Activated CD8-positive, alpha-beta T cell treated with anti-CD3 and anti-CD28 coated beads, Interleukin-2, amount 10 ng/mL, durations not matched to agents 7 days and 5 days (primary cell): ENCODE data around the gene NACC1. TPM values are rescaled to one million over a fixed set of nuclear protein-coding genes. Genes with fewer than 3 reads are reported as not detected.
A peak's percentile ranks its signal among the peaks of the same experiment; 100 is the strongest.

Experiments used
- ATAC-seq: fragments of 150-1000 bp; cut with Tn5 transposase; one replicate; pipeline ENCODE4 v1.10.0; 2021; ENCODE audit warnings: moderate library complexity
- CTCF ChIA-PET: fragments of 350-600 bp; sonication (Branson Sonifier 250); formaldehyde crosslinking; loops from one replicate; lab custom pipeline; 2021; ENCODE audit warnings: antibody characterized with exemption; lab: Charles Lee
- POLR2A ChIA-PET: fragments of 350-600 bp; sonication (Branson Sonifier 250); formaldehyde crosslinking; loops from one replicate; lab custom pipeline; 2021; ENCODE audit warnings: antibody characterized with exemption; lab: Charles Lee
- DNase-seq: peaks from one replicate; pipeline ENCODE4 v3.0.0-alpha.2; 2020
- H3K27ac Mint-ChIP-seq: one replicate; pipeline ENCODE4 v1.8.0; 2021; ENCODE audit warnings: mild to moderate bottlenecking, mixed read lengths
- H3K27me3 Mint-ChIP-seq: one replicate; pipeline ENCODE4 v1.8.0; 2021; ENCODE audit warnings: low read depth, mixed read lengths
- H3K36me3 Mint-ChIP-seq: one replicate; pipeline ENCODE4 v1.8.0; 2021; ENCODE audit warnings: low read depth, mixed read lengths
- H3K4me1 Mint-ChIP-seq: one replicate; pipeline ENCODE4 v1.8.0; 2021; ENCODE audit warnings: low read depth, mixed read lengths
- H3K4me3 Mint-ChIP-seq: one replicate; pipeline ENCODE4 v1.8.0; 2021; ENCODE audit warnings: mild to moderate bottlenecking, mixed read lengths
- H3K9me3 Mint-ChIP-seq: one replicate; pipeline ENCODE4 v1.8.0; 2022; ENCODE audit warnings: mixed read lengths; ENCODE audit not compliant: insufficient read depth
- total RNA-seq, 2 experiments: library from RNA; stranded (reverse); gene quantifications; one replicate each; pipeline ENCODE4 v1.2.3, GENCODE V29; 2021

NACC1 gene
- total RNA-seq, 2 experiments from 2014 or later, result 74.6 to 84.8 TPM

DNA sequence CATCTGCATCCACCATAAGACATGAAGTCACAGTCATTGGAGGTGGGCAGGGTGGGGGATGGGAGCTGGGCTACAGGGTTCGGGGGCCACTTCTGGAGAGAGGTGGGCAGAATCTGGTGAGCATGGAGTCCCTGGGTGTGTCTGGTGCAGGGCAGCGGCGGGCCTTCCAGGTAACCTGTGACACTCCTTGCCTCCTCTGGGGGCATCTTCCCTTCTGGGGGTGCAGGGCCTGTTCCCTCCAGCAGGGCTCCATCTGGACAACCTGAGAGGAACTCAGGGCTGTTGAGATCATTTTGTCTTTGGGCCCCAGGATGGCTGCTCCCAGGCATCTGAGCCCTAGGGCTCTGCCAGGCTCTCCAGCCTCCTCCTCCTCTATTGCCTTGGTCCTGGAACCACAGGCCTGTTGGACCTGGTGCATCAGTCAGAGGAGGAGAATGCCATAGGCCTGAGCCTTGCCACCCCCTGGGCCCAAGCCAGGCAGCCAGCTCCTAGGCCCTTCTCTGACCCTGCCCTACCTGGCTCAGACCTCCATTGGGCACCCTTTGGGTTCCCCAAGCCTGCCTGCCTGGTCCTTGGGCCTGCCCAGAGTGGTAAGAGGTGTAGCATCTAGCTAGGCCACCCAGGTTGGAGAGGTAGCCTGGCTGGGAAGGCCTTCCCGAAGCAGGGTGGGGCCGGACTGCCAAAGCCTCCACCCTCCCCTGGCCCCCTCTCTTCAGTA is 28.8 kb upstream of the NACC1 start:
- peak; percentile 70 for ATAC-seq
- no peaks in the 10 kb centered on the region for H3K36me3 Mint-ChIP-seq
- peak; percentile 49 for DNase-seq
- peaks cover 3% of the 10 kb centered on the region for H3K4me1 Mint-ChIP-seq
- CTCF ChIA-PET, result interaction anchor here (0.8 to 8.4 kb wide), 4 partner anchors 28 to 124 kb away, joined by 3 to 131 read pairs (median 7); no protein-coding TSS in a partner anchor
- peaks cover 5% of the 10 kb centered on the region for H3K27me3 Mint-ChIP-seq
- H3K9me3 Mint-ChIP-seq, result no peaks in the 10 kb centered on the region
- POLR2A ChIA-PET, result interaction anchor here (1.0 kb wide), 1 partner anchor 124 kb away, joined by 3 read pairs; no protein-coding TSS in a partner anchor
- H3K4me3 Mint-ChIP-seq, result no peak overlapping the region
- no peak overlapping the region for H3K27ac Mint-ChIP-seq

GRCh38 chr19:13089857-13090507 is 28.1 kb upstream of the NACC1 start:
- Mint-ChIP-seq H3K27me3 (peaks cover 10% of the 10 kb centered on the region), H3K4me3 (no peak overlapping the region), H3K9me3 (no peaks in the 10 kb centered on the region), H3K27ac (no peak overlapping the region), H3K36me3 (no peaks in the 10 kb centered on the region), H3K4me1 (peaks cover 6% of the 10 kb centered on the region)
- POLR2A ChIA-PET, result interaction anchor here (1.0 kb wide), 1 partner anchor 125 kb away, joined by 3 read pairs; no protein-coding TSS in a partner anchor
- no peak for DNase-seq
- CTCF ChIA-PET, result interaction anchor here (0.8 to 8.4 kb wide), 4 partner anchors 28 to 125 kb away, joined by 3 to 131 read pairs (median 7); no protein-coding TSS in a partner anchor
- no peak for ATAC-seq

GRCh38 chr19:13090511-13091231 is 27.4 kb upstream of the NACC1 start:
- CTCF ChIA-PET, result interaction anchor here (1.2 to 8.4 kb wide), 3 partner anchors 29 to 126 kb away, joined by 3 to 131 read pairs (median 9); no protein-coding TSS in a partner anchor
- H3K27ac Mint-ChIP-seq, result no peak overlapping the region
- H3K9me3 Mint-ChIP-seq, result no peaks in the 10 kb centered on the region
- DNase-seq (no peak), ATAC-seq (no peak)
- H3K4me1 Mint-ChIP-seq, result peaks cover 6% of the 10 kb centered on the region
- H3K4me3 Mint-ChIP-seq, result no peak overlapping the region
- H3K36me3 Mint-ChIP-seq, result no peaks in the 10 kb centered on the region
- H3K27me3 Mint-ChIP-seq, result peaks cover 11% of the 10 kb centered on the region
- POLR2A ChIA-PET, result interaction anchor here (1.0 kb wide), 1 partner anchor 125 kb away, joined by 3 read pairs; no protein-coding TSS in a partner anchor

DNA sequence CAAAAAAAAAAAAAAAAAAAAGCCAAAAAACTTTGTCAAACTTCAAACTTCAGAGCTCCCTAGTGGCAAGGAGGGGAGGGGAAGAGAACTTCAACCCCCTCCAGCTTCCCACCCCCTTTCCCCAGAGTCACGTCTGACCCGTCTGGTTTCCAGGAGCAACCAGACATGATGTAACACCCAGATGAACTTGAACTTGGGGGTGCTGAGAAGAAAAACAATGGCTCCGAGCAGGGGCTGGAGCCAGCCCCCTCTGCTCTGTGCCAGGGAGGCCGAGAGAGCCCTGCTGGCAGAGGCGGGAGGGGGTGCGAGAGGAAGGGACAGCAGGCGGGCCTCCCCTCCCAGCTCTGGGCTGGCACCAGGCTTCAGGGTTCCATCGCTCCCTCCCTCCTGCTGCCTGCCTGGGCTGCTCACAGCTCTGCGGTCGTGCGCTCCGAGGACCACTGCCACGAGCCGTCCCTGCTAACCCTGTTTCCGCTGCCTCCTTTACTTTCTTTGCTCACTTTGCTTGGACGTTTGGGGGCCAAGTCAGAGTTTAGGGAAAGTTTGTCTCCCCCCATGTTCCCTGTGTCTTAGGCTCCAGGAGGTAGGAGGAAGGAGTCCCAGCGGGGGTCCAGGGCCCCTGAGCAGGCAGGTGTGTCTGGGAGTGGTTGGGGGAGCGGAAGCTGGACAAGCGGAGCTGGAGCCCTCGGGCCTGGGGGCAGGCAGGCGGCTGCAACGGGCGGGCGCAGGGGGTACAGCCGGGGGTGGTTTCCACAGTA is 26.5 kb upstream of the NACC1 start:
- Mint-ChIP-seq H3K27me3 (peaks cover 15% of the 10 kb centered on the region), H3K27ac (no peak overlapping the region), H3K4me3 (no peak overlapping the region), H3K9me3 (no peaks in the 10 kb centered on the region), H3K36me3 (no peaks in the 10 kb centered on the region), H3K4me1 (peaks cover 13% of the 10 kb centered on the region)
- ATAC-seq (no peak), DNase-seq (no peak)
- POLR2A ChIA-PET, result no interaction called here
- CTCF ChIA-PET, result interaction anchor here (0.9 to 8.4 kb wide), 4 partner anchors 30 to 127 kb away, joined by 3 to 131 read pairs (median 6); no protein-coding TSS in a partner anchor

GRCh38 chr19:13092158-13092543 is 25.9 kb upstream of the NACC1 start:
- Mint-ChIP-seq H3K9me3 (no peaks in the 10 kb centered on the region), H3K4me3 (no peak overlapping the region), H3K4me1 (peaks cover 16% of the 10 kb centered on the region), H3K36me3 (no peaks in the 10 kb centered on the region), H3K27ac (no peak overlapping the region), H3K27me3 (peaks cover 21% of the 10 kb centered on the region)
- DNase-seq (no peak), ATAC-seq (no peak)
- ChIA-PET POLR2A (interaction anchor here (0.6 kb wide), 1 partner anchor 99 kb away, joined by 3 read pairs; no protein-coding TSS in a partner anchor), CTCF (interaction anchor here (0.9 to 8.4 kb wide), 2 partner anchors 31 to 115 kb away, joined by 4 to 131 read pairs; no protein-coding TSS in a partner anchor)

- no peaks in the 10 kb centered on the region for H3K36me3 Mint-ChIP-seq
- ATAC-seq (no peak), DNase-seq (no peak)
- ChIA-PET POLR2A (interaction anchor here (0.6 kb wide), 1 partner anchor 100 kb away, joined by 3 read pairs; no protein-coding TSS in a partner anchor), CTCF (interaction anchor here (0.8 to 8.4 kb wide), 10 partner anchors 13 to 208 kb away, joined by 3 to 131 read pairs (median 10); no protein-coding TSS in a partner anchor)
- peaks cover 18% of the 10 kb centered on the region for H3K4me1 Mint-ChIP-seq
- H3K4me3 Mint-ChIP-seq, result no peak overlapping the region
- no peak overlapping the region for H3K27ac Mint-ChIP-seq
- H3K9me3 Mint-ChIP-seq, result no peaks in the 10 kb centered on the region
- H3K27me3 Mint-ChIP-seq, result peaks cover 24% of the 10 kb centered on the region
Observed at GRCh38 chr19:13092606-13093235, 25.3 kb upstream of the NACC1 start.

DNA sequence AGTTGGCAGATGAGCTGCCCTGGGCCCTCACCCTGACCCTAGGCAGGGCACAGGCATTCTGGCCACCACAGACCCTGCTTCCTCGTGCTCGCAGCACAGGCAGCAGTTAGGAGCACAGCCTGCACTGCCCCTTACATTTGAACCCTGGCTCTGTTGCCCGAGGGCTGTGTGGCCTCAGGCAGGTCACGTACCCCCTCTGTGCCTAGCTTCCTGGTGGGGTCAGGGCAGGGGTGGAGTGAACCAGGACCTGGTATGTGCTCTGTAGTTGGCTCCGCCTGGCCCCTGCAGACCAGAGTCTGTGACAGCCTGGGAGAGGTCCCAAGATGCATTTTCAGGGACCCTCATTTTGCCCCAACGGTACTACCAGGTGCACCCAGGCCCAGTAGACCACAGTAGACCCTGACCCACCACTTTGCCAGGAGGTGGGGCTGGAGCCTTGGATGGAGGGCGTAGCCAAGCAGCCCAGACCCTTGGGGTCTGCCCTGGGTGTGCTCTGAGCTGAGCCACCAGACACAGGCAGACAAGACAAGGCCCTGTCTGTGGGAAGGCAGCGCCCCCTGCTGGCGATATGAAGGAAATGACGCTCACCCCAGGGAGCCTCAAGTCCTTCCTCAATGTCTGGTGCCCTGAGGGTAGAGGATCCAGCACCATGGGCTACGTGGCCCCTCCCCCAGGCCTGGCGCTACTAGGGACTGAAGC is 24.5 kb upstream of the NACC1 start:
- DNase-seq (peak; percentile 88), ATAC-seq (peak; percentile 79)
- Mint-ChIP-seq H3K27ac (no peak overlapping the region), H3K27me3 (peaks cover 32% of the 10 kb centered on the region), H3K4me3 (no peak overlapping the region), H3K9me3 (no peaks in the 10 kb centered on the region), H3K36me3 (no peaks in the 10 kb centered on the region), H3K4me1 (peaks cover 26% of the 10 kb centered on the region)
- CTCF ChIA-PET, result interaction anchor here (0.7 to 8.4 kb wide), 30 partner anchors 8 to 208 kb away, joined by 3 to 131 read pairs (median 6); partner anchors contain the start of genes CALR and DAND5
- POLR2A ChIA-PET, result interaction anchor here (1.2 to 1.3 kb wide), 2 partner anchors 115 to 128 kb away, joined by 3 to 5 read pairs; no protein-coding TSS in a partner anchor

- POLR2A ChIA-PET, result interaction anchor here (1.2 to 1.3 kb wide), 2 partner anchors 116 to 129 kb away, joined by 3 to 5 read pairs; no protein-coding TSS in a partner anchor
- Mint-ChIP-seq H3K4me3 (no peak overlapping the region), H3K36me3 (no peaks in the 10 kb centered on the region), H3K27me3 (peaks cover 35% of the 10 kb centered on the region), H3K9me3 (no peaks in the 10 kb centered on the region), H3K27ac (no peak overlapping the region), H3K4me1 (peaks cover 31% of the 10 kb centered on the region)
- DNase-seq, result no peak
- ATAC-seq, result no peak
- CTCF ChIA-PET, result interaction anchor here (0.7 to 8.4 kb wide), 27 partner anchors 8 to 156 kb away, joined by 3 to 131 read pairs (median 6); partner anchors contain the start of genes CALR and DAND5
Observed at GRCh38 chr19:13094106-13094504, 24.0 kb upstream of the NACC1 start.

DNA sequence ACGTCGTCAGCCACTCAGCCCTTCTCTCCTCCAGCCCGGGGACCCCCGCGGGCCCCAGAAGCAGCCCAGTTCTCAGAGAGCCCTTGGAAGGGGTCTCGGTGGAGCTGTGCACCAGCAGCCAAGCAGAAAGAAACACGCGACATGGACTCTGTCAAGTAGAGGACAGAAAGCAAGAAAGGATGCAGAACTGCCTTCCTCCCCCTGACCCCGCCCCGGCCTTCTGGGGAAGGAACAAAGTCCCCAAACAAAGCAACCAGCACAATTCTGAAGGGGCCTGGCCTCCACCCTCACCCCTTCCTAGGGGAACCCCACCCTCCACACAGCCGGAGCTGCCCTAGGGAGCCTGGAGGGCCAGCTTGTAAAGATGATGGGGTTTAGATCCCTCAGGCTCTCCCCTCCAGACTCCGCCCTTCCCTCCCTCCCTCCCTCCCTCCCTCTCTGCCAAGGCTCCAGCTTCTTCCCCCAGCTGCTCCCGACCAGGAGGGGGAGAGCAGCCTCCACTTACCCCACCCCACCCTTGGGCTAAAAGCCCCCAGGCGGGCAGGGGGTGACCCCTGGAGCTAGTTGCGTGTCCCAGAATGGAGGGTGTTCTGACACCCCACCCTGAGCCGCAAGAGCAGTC is 23.2 kb upstream of the NACC1 start:
- Mint-ChIP-seq H3K27me3 (peaks cover 36% of the 10 kb centered on the region), H3K27ac (no peak overlapping the region)
- POLR2A ChIA-PET, result interaction anchor here (0.6 to 1.5 kb wide), 5 partner anchors 9 to 129 kb away, joined by 3 to 5 read pairs (median 3); no protein-coding TSS in a partner anchor

More for the DNA sequence above, 23.2 kb upstream of the NACC1 start:
- DNase-seq, result no peak
- ATAC-seq, result no peak
- Mint-ChIP-seq H3K4me3 (no peak overlapping the region), H3K9me3 (no peaks in the 10 kb centered on the region), H3K36me3 (peaks cover 2% of the 10 kb centered on the region), H3K4me1 (peaks cover 37% of the 10 kb centered on the region)
- CTCF ChIA-PET, result interaction anchor here (1.0 to 8.4 kb wide), 15 partner anchors 9 to 157 kb away, joined by 3 to 131 read pairs (median 6); partner anchors contain the start of gene CALR
